GM19397 (cell line): ENCODE measurements around the gene TARS2.

Source experiments
- ATAC-seq: cut with Tn5 transposase; IDR thresholded peaks from one replicate; pipeline ENCODE4 v1.9.1; 2021; ENCODE audit warnings: mild to moderate bottlenecking, moderate library complexity; ENCODE audit not compliant: unreplicated experiment

The TARS2 gene

GRCh38 chr1:150536836-150537731 is 49.9 kb downstream of the TARS2 start:
- ATAC-seq = no peak

- no peak for ATAC-seq
Observed at GRCh38 chr1:150537732-150538684, 50.8 kb downstream of the TARS2 start.

GRCh38 chr1:150543500-150544143 is 56.4 kb downstream of the TARS2 start:
- no peak for ATAC-seq

DNA sequence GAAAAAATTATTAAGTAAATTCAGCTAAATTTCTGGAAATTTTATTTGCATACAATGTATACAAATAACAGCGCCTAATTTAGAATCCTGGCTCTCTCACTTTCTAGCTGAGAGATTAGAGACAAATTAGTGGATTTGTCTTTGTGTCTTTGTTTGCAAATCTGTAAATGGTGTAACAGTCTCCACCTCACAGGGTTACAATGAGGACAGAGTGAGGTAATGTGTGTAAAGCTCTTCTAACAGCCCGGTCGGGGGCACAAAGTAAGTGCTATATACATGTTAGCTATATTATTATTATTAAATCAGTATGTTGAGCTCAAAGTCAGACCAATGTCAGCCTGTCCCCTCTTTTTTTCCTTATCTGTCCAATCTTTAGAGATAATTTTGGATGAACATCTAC is 57.0 kb downstream of the TARS2 start:
- ATAC-seq = no peak

DNA sequence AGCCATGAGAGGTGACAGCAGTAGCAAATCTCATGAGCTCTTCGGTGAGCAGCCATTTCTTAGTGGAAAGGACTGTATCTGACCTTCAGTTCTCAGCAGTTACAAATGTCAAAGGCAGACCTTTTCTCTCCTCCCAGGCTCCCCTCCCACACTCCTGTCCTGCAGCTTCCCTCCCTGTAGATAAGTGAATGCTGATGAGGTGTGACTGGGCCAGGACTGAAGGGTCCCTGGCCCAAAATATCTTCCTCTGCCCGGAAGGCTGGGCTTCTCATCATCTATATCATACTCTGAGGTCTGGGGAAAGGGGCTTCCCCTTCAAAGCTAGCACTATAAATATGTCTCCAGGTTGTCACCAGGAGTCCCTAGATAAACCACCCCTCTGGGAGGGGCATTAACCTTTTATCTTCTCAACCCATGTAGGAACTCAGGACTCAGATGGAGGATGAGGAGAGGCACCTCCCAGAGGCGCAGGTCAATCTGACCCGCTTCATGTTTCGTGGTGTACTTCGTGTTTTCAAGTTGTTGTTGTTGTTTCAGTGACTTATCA is 58.3 kb downstream of the TARS2 start:
- no peak for ATAC-seq

DNA sequence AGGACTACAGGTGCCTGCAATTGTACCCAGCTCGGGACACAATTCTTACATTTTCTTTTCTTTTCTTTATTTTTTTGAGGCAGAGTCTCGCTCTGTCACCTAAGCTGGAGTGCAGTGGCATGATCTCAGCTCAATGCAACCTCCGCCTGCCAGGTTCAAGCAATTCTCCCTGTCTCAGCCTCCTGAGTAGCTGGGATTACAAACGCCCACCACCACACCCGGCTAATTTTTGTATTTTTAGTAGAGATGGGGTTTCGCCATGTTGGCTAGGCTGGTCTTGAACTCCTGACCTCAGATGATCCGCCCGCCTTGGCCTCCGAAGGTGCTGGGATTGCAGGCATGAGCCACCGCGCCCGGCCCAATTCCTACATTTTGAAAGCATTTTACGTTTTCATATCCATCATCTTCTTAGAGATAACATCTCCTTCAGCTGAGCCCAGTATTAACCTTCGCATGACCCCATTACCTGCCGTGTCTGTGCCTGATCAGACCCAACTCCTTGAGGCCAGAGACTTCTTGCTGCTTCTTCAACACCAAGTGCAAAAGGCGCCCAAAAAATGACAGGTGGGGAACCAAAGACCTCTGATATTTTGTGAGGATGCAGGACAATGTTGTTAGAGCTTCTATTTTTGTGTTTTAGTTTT is 59.2 kb downstream of the TARS2 start:
- no peak for ATAC-seq

DNA sequence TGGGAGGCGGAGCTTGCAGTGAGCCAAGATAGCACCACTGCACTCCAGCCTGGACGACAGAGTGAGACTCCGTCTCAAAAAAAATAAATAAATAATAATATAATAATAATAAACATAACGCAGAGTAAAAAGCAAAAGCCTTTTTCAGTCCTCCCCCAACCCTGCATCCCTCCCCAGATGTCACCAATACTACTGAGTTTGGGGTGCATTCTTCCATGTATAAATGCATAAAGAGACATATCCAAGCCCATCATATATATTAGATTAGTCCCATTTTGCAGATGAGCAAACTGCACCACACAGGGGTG is 61.1 kb downstream of the TARS2 start:
- no peak for ATAC-seq

DNA sequence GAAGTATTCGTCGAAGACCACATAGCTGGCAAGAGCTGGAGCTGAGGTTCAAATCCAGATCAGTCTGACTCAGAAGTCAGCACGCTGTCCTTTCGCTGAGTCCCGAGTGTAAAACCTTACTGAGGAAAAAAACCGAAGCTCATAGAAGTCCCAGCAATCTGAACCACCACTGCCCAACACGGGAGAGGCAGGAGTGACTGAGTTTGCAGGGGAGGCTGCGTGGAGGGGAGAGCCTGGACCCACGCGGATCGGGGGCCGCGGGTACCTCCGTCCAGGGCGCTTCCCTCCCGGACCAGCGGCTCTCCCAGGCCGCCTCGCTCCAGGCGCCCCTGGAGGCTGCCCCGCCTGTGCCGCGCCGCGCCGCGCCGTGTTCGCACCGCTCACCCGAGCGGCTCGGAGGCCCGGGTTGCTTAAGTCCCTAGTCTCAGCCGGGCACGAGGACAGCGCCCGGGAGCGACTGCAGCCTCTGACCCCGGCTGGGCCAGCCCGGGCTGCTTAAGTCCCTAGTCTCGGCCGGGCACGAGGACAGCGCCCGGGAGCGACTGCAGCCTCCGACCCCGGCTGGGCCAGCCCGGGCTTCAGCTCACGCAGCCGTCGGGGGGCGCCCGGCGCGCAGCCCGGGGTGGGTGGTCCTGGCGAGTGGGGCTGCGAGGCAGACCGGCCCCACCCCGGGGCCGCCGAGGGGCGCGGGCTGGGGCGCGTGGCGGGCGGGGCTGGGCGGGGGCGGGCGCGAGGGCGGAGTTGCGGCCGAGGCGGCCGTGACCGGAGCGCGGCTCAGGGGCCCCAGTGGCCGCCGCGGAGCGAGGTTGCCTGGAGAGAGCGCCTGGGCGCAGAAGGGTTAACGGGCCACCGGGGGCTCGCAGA is 61.6 kb downstream of the TARS2 start, which contains the start of gene ADAMTSL4:
TSS of gene ADAMTSL4 (plus strand) at position 777 of the 864 bp plus-strand sequence. CDS start 2,881 bp downstream, outside the sequence.
- no peak for ATAC-seq

DNA sequence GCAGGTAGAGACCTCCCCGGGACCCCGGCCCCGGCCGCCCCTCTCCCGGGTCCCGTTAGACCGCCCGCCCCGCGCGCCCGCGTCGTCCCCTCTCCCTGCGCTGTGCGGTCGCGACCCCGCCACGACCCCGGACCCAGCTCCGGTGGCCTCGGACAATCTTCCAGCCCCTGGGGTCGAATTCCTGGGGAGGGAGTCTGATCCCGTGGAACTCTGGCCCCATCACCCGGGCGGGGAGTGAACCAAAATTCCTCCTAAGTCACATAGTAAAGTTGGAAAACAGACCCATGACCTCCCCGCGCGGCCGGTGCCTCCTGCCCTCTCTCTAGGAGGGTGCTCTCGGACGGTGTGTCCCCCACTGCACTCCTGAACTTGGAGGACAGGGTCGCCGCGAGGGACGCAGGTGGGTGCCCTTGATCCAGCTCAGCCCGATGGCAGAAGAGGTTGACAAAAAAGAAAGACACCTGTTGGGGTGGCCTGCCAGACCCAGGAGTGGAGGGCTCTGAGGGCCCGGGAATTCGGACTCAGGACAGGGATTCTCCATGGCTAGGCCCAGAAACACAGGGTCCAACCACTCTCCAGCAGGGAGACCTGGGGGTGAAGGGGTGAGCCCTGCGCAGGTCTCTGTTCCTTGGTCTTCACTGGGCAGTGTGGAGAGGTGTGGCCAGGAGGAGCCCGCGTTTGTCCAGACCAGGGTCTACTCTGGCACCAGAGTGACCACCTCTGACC is 62.4 kb downstream of the TARS2 start:
- no peak for ATAC-seq

- no peak for ATAC-seq
Observed at GRCh38 chr1:150550222-150551050, 63.2 kb downstream of the TARS2 start.

DNA sequence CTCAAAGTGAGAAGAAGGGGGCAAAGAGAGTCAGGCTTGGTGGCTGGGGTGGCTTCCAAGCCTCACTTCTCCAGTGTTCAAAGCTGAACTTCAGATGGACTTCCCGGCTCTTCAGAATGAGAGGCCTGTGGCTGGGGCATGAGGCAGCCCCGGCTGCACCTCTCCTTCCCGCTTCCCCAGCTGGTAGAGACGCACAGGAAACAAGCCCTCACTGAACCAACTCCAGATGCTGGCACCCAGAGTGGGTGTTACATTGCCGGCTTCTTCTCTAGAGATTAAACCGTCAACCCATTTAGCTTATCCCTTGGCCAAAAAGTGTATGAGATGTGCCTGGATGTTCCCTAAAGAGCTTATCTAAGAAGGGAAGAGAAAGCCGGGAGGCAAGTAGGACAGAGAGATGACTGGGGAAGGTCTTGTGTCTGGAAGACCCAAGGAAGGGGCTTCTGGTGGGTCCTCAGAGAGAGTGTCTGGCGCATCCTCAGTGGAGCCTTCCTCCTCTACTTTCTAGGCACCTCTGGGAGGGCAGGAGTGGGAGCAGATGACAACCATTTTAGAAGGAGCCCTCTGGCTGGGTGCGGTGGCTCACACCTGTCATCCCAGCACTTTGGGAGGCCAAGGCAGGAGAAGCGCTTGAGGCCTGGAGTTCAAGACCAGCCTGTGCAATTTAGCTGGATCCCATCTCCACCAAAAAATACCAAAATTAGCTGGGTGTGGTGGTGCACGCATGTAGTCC is 64.0 kb downstream of the TARS2 start:
- no peak for ATAC-seq

DNA sequence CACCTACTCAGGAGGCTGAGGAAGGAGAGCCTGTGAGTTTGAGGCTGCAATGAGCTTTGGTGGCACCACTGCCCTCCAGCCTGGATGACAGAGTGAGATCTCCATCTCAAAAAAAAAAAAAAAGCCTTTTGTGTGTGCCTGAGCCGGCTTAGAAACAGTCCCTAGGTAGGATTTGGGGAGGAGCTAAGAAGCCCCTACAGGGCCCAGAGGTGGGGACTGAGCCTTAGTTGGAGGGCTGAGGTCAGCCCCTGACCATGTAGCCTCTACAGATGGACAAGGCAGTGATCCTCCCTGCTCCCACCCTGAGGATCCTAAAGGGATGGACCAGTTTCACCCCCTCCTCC is 64.5 kb downstream of the TARS2 start:
- ATAC-seq = no peak

DNA sequence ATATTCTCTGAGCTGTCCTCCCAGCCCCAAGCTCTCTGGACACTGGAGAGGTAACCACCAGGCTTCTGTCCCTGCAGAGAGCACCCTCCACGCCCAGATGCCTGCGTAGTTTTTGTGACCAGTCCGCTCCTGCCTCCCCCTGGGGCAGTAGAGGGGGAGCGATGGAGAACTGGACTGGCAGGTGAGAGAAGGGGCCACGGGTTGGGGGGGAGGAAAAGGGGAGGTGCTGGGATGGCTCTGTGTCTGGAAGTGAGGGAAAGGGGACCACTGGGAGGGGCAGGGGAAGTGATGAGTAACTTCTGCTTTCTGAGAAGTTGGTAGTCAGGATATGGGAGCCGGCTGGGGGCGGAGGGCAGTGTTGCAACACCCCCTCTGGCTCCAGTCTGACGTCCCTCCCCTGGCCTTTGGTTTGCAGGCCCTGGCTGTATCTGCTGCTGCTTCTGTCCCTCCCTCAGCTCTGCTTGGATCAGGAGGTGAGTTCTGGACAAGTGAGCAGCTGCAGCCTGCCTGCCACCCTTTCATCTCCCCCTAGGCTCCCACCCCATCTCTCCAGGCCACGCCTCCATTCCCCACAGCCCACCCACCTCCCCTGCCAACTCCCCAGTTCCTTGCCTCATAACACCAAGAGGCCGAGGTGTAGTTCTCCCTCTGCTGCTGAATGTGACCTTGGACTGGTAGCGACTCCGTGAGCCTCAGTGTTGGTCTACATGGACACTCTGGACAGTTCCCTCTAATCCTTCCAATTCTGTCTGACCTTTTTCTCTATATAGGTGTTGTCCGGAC is 65.1 kb downstream of the TARS2 start:
- no peak for ATAC-seq

DNA sequence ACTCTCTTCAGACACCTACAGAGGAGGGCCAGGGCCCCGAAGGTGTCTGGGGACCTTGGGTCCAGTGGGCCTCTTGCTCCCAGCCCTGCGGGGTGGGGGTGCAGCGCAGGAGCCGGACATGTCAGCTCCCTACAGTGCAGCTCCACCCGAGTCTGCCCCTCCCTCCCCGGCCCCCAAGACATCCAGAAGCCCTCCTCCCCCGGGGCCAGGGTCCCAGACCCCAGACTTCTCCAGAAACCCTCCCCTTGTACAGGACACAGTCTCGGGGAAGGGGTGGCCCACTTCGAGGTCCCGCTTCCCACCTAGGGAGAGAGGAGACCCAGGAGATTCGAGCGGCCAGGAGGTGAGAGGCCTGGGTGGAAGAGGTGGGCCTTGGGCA is 65.7 kb downstream of the TARS2 start:
- ATAC-seq = no peak

GRCh38 chr1:150553392-150554085 is 66.3 kb downstream of the TARS2 start:
- ATAC-seq = no peak

DNA sequence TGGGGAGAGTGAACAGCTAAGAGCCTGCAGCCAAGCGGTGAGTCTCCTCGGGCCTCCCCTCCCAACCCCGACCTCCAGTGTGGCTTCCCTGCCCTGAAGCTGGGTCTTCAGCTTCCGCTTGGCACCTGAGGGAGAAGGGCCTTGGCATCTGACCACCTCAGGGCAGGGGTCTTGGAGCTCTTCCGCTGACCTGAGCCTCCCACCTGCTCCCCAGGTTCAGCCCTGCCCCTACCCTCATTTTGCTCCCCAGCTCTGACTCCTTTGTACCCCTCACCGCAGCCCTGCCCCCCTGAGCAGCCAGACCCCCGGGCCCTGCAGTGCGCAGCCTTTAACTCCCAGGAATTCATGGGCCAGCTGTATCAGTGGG is 66.8 kb downstream of the TARS2 start:
- no peak for ATAC-seq
